Measurements from ENCODE around the gene GRIA4.

DNA sequence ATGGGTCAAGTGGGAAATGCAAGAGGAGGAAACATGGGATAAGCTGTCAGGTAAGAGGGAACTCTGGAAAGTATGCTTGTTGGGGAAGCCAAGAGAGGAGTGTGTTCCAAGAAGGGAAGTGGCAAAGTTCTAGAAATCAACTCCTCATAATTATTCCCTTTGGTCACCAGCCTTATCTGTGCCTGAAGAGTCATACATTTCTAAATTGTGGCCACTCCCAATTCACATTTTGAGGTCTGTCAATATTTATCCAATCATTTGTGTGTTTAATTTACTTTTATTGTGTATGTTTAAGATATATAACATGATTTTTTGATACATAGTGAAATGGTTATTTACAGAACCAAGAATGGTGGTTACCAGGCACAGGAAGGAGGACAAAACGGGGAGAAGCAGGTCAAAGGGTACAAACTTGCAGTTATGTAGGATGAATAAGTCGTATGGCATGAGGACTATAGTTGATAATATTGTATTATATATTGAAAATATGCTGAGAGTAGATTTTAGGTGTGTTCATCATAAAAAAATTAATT lies 131.7 kb downstream of the GRIA4 start:
- TF ChIP-seq, protein P1, sequence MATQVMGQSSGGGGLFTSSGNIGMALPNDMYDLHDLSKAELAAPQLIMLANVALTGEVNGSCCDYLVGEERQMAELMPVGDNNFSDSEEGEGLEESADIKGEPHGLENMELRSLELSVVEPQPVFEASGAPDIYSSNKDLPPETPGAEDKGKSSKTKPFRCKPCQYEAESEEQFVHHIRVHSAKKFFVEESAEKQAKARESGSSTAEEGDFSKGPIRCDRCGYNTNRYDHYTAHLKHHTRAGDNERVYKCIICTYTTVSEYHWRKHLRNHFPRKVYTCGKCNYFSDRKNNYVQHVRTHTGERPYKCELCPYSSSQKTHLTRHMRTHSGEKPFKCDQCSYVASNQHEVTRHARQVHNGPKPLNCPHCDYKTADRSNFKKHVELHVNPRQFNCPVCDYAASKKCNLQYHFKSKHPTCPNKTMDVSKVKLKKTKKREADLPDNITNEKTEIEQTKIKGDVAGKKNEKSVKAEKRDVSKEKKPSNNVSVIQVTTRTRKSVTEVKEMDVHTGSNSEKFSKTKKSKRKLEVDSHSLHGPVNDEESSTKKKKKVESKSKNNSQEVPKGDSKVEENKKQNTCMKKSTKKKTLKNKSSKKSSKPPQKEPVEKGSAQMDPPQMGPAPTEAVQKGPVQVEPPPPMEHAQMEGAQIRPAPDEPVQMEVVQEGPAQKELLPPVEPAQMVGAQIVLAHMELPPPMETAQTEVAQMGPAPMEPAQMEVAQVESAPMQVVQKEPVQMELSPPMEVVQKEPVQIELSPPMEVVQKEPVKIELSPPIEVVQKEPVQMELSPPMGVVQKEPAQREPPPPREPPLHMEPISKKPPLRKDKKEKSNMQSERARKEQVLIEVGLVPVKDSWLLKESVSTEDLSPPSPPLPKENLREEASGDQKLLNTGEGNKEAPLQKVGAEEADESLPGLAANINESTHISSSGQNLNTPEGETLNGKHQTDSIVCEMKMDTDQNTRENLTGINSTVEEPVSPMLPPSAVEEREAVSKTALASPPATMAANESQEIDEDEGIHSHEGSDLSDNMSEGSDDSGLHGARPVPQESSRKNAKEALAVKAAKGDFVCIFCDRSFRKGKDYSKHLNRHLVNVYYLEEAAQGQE (IDR thresholded peaks at IDR 0.05; ENCODE audit: insufficient read depth in 1 of 2, low read depth in 2 of 2, low read length in 2 of 2) = no peak
- TF ChIP-seq FOXP2 (optimal IDR thresholded peaks at IDR 0.05; ENCODE audit: borderline replicate concordance, extremely low read depth, extremely low read length, insufficient read depth) (no peak), TAF1 (IDR thresholded peaks at IDR 0.05; ENCODE audit: borderline replicate concordance, insufficient read depth, low read length) (no peak)

Data from PFSK-1 (cell line).